Kidney (tissue), 14 donors: ENCODE data around the gene TMEM88. TPM values are rescaled to one million over a fixed set of nuclear protein-coding genes. Genes with fewer than 3 reads are reported as not detected.

Source experiments
- DNase-seq, 5 donors: peaks; one replicate each; pipeline ENCODE4 v3.0.0-alpha.2; 2013 to 2020
- FAIRE-seq: peaks from 2 replicates; lab custom pipeline; 2012; peaks lifted over from hg19 to GRCh38; lab: Jason Lieb, UNC
- H3K27ac ChIP-seq, 2 donors: one replicate each; pipeline ENCODE4 v1.7.0; 2013; ENCODE audit warnings: low read depth in 2 of 2, low read length in 2 of 2, inconsistent platforms in 1 of 2
- H3K27me3 ChIP-seq: one replicate; pipeline ENCODE4 v1.7.1; 2013; ENCODE audit warnings: low read length, inconsistent platforms; ENCODE audit not compliant: control insufficient read depth, insufficient read depth
- H3K36me3 ChIP-seq, 3 donors: one replicate each; pipeline versions ENCODE4 v1.7.0 to v1.7.1; 2013; ENCODE audit warnings: low read length in 3 of 3, control low read depth in 1 of 3, inconsistent platforms in 1 of 3; ENCODE audit not compliant: insufficient read depth in 3 of 3, control insufficient read depth in 2 of 3
- H3K4me1 ChIP-seq, 3 donors: one replicate each; pipeline versions ENCODE4 v1.7.0 to v1.7.1; 2013; ENCODE audit warnings: low read length in 3 of 3, inconsistent platforms in 1 of 3, low read depth in 1 of 3; ENCODE audit not compliant: control insufficient read depth in 2 of 3, insufficient read depth in 2 of 3
- H3K4me3 ChIP-seq, 3 donors: one replicate each; pipeline versions ENCODE4 v1.7.0 to v1.8.1; 2013; ENCODE audit warnings: low read length in 3 of 3, control low read depth in 1 of 3, inconsistent platforms in 1 of 3
- H3K9ac ChIP-seq, 3 donors: one replicate each; pipeline versions ENCODE4 v1.7.0 to v1.7.1; 2013; ENCODE audit warnings: low read length in 3 of 3, control low read depth in 1 of 3, inconsistent platforms in 1 of 3
- H3K9me3 ChIP-seq, 3 donors: one replicate each; pipeline versions ENCODE4 v1.7.0 to v1.7.1; 2013; ENCODE audit warnings: low read length in 3 of 3, control low read depth in 1 of 3, inconsistent platforms in 1 of 3; ENCODE audit not compliant: control insufficient read depth in 2 of 3, insufficient read depth in 1 of 3
- intact Hi-C: fragments of 100-400 bp; cut with DNase I; formaldehyde crosslinking; loops from one replicate; pipeline ENCODE4 v1.11.1; 2022
- polyA plus RNA-seq: library from polyadenylated mRNA; stranded (reverse); fragments of 350-450 nt; fragmentation: Illumina TruSeq; extraction: RNeasy Lipid Tissue Mini Kit (QIAGEN cat#74804); gene quantifications from one replicate; pipeline ENCODE4 v1.2.3, GENCODE V29; 2014; ENCODE audit warnings: low read depth, low replicate concordance; ENCODE audit not compliant: insufficient read depth
- total RNA-seq: library from RNA; stranded (reverse); fragmentation: NEBNext Ultra II Directional; extraction: Animal tissue kit (Norgen Biotek cat#: 25700); gene quantifications from one replicate; pipeline ENCODE4 v1.2.1, GENCODE V29; 2021
- TF ChIP-seq, protein P1 (sequence below): IDR thresholded peaks from 3 replicates; pipeline ENCODE4 v1.5.1; 2012; ENCODE audit warnings: mild to moderate bottlenecking, moderate library complexity, borderline replicate concordance; ENCODE audit not compliant: insufficient read depth; ENCODE audit errors: extremely low read depth
- donor health status: control.
- donor health status: control.
- donor health status: control.
- donor health status: control.
- donor health status: control.
- donor health status: DM: yes; HTN: yes; CAD: no.
- donor health status: Normal renal cell carcinoma (clear cell type).

TMEM88 gene
- total and polyA plus RNA-seq, 2 donors from 2014 or later, result 17.6 to 59.8 TPM

GRCh38 chr17:7889166-7889955 is 34.5 kb downstream of the TMEM88 start:
- TF ChIP-seq, protein P1, sequence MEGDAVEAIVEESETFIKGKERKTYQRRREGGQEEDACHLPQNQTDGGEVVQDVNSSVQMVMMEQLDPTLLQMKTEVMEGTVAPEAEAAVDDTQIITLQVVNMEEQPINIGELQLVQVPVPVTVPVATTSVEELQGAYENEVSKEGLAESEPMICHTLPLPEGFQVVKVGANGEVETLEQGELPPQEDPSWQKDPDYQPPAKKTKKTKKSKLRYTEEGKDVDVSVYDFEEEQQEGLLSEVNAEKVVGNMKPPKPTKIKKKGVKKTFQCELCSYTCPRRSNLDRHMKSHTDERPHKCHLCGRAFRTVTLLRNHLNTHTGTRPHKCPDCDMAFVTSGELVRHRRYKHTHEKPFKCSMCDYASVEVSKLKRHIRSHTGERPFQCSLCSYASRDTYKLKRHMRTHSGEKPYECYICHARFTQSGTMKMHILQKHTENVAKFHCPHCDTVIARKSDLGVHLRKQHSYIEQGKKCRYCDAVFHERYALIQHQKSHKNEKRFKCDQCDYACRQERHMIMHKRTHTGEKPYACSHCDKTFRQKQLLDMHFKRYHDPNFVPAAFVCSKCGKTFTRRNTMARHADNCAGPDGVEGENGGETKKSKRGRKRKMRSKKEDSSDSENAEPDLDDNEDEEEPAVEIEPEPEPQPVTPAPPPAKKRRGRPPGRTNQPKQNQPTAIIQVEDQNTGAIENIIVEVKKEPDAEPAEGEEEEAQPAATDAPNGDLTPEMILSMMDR, result peak; percentile 52
- no peaks in the 10 kb centered on the region for H3K9me3 ChIP-seq
- H3K27ac ChIP-seq, result peak overlapping the region; percentile 94 to 95
- peak; percentile 76 for FAIRE-seq
- peaks cover 10 to 23% (median 11%) of the 10 kb centered on the region in 3 donors for H3K36me3 ChIP-seq
- peak; percentile 83 to 98 (median 92) for DNase-seq
- no peaks in the 10 kb centered on the region for H3K27me3 ChIP-seq
- H3K4me3 ChIP-seq, result peak overlapping the region in 1 of 3 donors; percentile 35
- peak overlapping the region in 2 of 3 donors; percentile 37 to 86 for H3K9ac ChIP-seq
- H3K4me1 ChIP-seq, result peaks cover 12 to 26% (median 21%) of the 10 kb centered on the region in 3 donors
- intact Hi-C loops, result no loop called here

GRCh38 chr17:7893187-7893880 is 38.5 kb downstream of the TMEM88 start:
- no peak for FAIRE-seq
- intact Hi-C loops, result no loop called here
- no peak overlapping the region for H3K9ac ChIP-seq
- H3K9me3 ChIP-seq, result no peaks in the 10 kb centered on the region
- H3K4me3 ChIP-seq, result no peak overlapping the region
- H3K27me3 ChIP-seq, result no peaks in the 10 kb centered on the region
- no peak for DNase-seq
- no peak overlapping the region for H3K27ac ChIP-seq
- TF ChIP-seq, protein P1, result no peak
- peaks cover 10 to 16% (median 16%) of the 10 kb centered on the region in 3 donors for H3K4me1 ChIP-seq
- H3K36me3 ChIP-seq, result peaks cover 25 to 48% (median 28%) of the 10 kb centered on the region in 3 donors

DNA sequence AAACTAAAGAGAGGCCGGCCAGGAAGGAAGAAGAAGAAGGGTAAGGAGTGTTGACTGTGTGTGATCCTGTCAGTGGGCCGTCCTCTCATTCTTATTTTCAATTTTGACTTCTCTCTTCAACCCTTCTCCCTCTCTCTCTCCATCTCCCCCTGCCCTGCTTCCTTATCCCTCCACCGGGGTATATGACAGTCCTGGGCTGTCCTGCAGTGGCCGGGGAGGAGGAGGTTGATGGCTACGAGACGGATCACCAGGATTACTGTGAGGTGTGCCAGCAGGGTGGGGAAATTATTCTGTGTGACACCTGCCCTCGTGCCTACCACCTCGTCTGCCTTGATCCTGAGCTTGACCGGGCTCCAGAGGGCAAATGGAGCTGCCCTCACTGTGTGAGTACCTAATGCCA is 39.4 kb downstream of the TMEM88 start:
- TF ChIP-seq, protein P1, result no peak
- H3K36me3 ChIP-seq, result peaks cover 30 to 57% (median 34%) of the 10 kb centered on the region in 3 donors
- intact Hi-C loops, result no loop called here

More for the DNA sequence above, 39.4 kb downstream of the TMEM88 start:
- FAIRE-seq (no peak), DNase-seq (peak in 1 of 5 donors; percentile 16)
- no peak overlapping the region for H3K4me3 ChIP-seq
- H3K9ac ChIP-seq, result no peak overlapping the region
- H3K4me1 ChIP-seq, result peaks cover 7% of the 10 kb centered on the region in 3 donors
- no peak overlapping the region for H3K27ac ChIP-seq
- H3K9me3 ChIP-seq, result no peaks in the 10 kb centered on the region
- H3K27me3 ChIP-seq, result no peaks in the 10 kb centered on the region
